Endothelial cell of umbilical vein (primary cell): ENCODE results near the gene GNMT. TPM values are rescaled to one million over a fixed set of nuclear protein-coding genes. Genes with fewer than 3 reads are reported as not detected.

Source experiments
- BruUV-seq: library from RNA; stranded (reverse); fragments of 400-500 nt; replicated peaks from 2 replicates; lab custom pipeline; 2021; lab: Mats Ljungman, UMichigan
- CTCF ChIA-PET: fragments of 300-600, 350-600 bp; sonication (Branson Sonifier 250); formaldehyde crosslinking; loops from one replicate; lab custom pipeline; 2021; ENCODE audit warnings: antibody characterized with exemption, inconsistent platforms; lab: Charles Lee
- POLR2A ChIA-PET: fragments of 300-600, 350-600 bp; sonication (Branson Sonifier 250); formaldehyde crosslinking; loops from one replicate; lab custom pipeline; 2021; ENCODE audit warnings: antibody characterized with exemption, inconsistent platforms; lab: Charles Lee
- DNase-seq: peaks from one replicate; pipeline ENCODE4 v3.0.0-alpha.2; 2011; ENCODE audit warnings: low read depth, low spot score
- FAIRE-seq: peaks from 2 replicates; lab custom pipeline; 2011; peaks lifted over from hg19 to GRCh38; lab: Jason Lieb, UNC
- H2AFZ ChIP-seq: 2 replicates; pipeline ENCODE4 v1.6.0; 2012; ENCODE audit warnings: low read depth, low read length, control low read depth, inconsistent platforms
- H3K27ac ChIP-seq: 2 replicates; pipeline ENCODE4 v1.5.1; 2011; ENCODE audit warnings: low read depth, mild to moderate bottlenecking, control low read depth, low read length, moderate library complexity; ENCODE audit not compliant: insufficient read depth
- H3K27me3 ChIP-seq, 2 experiments: 2 replicates each; pipeline versions ENCODE4 v1.6.0 to v1.6.1; 2011; ENCODE audit warnings: low read length in 2 of 2, mixed read lengths in 1 of 2; ENCODE audit not compliant: control insufficient read depth in 2 of 2, insufficient read depth in 2 of 2
- H3K36me3 ChIP-seq, 2 experiments: 2 replicates in 1 of 2; 3 replicates in 1 of 2; pipeline ENCODE4 v1.5.1; 2011; ENCODE audit warnings: low read length in 2 of 2, mild to moderate bottlenecking in 1 of 2, moderate library complexity in 1 of 2; ENCODE audit not compliant: control insufficient read depth in 2 of 2, insufficient read depth in 2 of 2; ENCODE audit errors: extremely low read depth in 1 of 2
- H3K4me1 ChIP-seq: 3 replicates; pipeline ENCODE4 v1.5.1; 2011; ENCODE audit warnings: mild to moderate bottlenecking, low read length; ENCODE audit not compliant: control insufficient read depth, insufficient read depth; ENCODE audit errors: extremely low read depth
- H3K4me2 ChIP-seq: 2 replicates; pipeline ENCODE4 v1.6.1; 2011; ENCODE audit warnings: low read length, control low read depth, mixed read lengths; ENCODE audit not compliant: insufficient read depth
- H3K4me3 ChIP-seq, 3 experiments: fragments of 200-600 bp in 1 of 3; sonication (generic), shearing (Covaris generic) in 1 of 3; replicated peaks in 1 of 3; 2 replicates each; pipeline ENCODE4 v1.5.1; 2011 to 2016; ENCODE audit warnings: control low read depth in 3 of 3, low read length in 3 of 3, mild to moderate bottlenecking in 2 of 3, inconsistent platforms in 1 of 3, low read depth in 1 of 3, moderate library complexity in 1 of 3; ENCODE audit not compliant: insufficient read depth in 1 of 3
- H3K79me2 ChIP-seq: 2 replicates; pipeline ENCODE4 v1.6.0; 2012; ENCODE audit warnings: low read length, inconsistent platforms; ENCODE audit not compliant: control insufficient read depth, insufficient read depth
- H3K9ac ChIP-seq: replicated peaks from 2 replicates; pipeline ENCODE3; 2011; ENCODE audit warnings: low read length, control low read depth; ENCODE audit not compliant: insufficient read depth; ENCODE audit errors: extremely low read depth
- H3K9me1 ChIP-seq: replicated peaks from 3 replicates; pipeline ENCODE4 v1.6.0; 2011; ENCODE audit warnings: mild to moderate bottlenecking, low read length; ENCODE audit not compliant: control insufficient read depth, insufficient read depth; ENCODE audit errors: extremely low read depth
- H3K9me3 ChIP-seq: replicated peaks from 2 replicates; pipeline ENCODE4 v1.5.1; 2012; ENCODE audit warnings: low read length, inconsistent platforms; ENCODE audit not compliant: control insufficient read depth, insufficient read depth
- H4K20me1 ChIP-seq: replicated peaks from 2 replicates; pipeline ENCODE3; 2011; ENCODE audit warnings: mild to moderate bottlenecking, low read length; ENCODE audit not compliant: control insufficient read depth, insufficient read depth; ENCODE audit errors: extremely low read depth
- EZH2 ChIP-seq: IDR thresholded peaks from 2 replicates; pipeline ENCODE4 v1.6.1; 2012; ENCODE audit warnings: borderline replicate concordance, low read depth, mild to moderate bottlenecking, moderate library complexity, low read length, inconsistent platforms; ENCODE audit not compliant: severe bottlenecking
- GATA2 ChIP-seq: IDR thresholded peaks from 2 replicates; pipeline ENCODE4 v1.7.0; 2011; ENCODE audit warnings: low read depth, mild to moderate bottlenecking, moderate library complexity, mixed read lengths, low read length; ENCODE audit not compliant: insufficient read length, insufficient read depth
- MYC ChIP-seq: IDR thresholded peaks from one replicate; pipeline ENCODE4 v1.6.1; 2011; ENCODE audit warnings: mild to moderate bottlenecking, low read depth, low read length
- POLR2A ChIP-seq: IDR thresholded peaks from 2 replicates; pipeline ENCODE4 v1.6.1; 2012; ENCODE audit warnings: low read depth, mild to moderate bottlenecking, control low read depth, low read length
- POLR2AphosphoS5 ChIP-seq: IDR thresholded peaks from 2 replicates; pipeline ENCODE4 v1.6.1; 2012; ENCODE audit warnings: low read depth, mild to moderate bottlenecking, control low read depth, low read length, moderate library complexity; ENCODE audit not compliant: insufficient read depth
- dilution Hi-C: fragments of 300-500 bp; cut with MboI; formaldehyde crosslinking; loops from one replicate; pipeline ENCODE4 v1.15.0; 2019; ENCODE audit warnings: low sequenced_read_pairs; ENCODE audit not compliant: extremely low pct_ligation_motif_present
- intact Hi-C: fragments of 100-400 bp; cut with micrococcal nuclease; formaldehyde crosslinking; loops from one replicate; pipeline ENCODE4 v1.10.0; 2022
- polyA plus RNA-seq, 4 experiments: library from polyadenylated mRNA; depleted of rRNA in 3 of 4; stranded (reverse) in 3 of 4; unstranded in 1 of 4; fragments of >200 nt; gene quantifications; 2 replicates each; pipeline versions ENCODE4 v1.2.1 to v1.2.3, GENCODE V29; 2011 to 2012; ENCODE audit warnings: missing spikeins in 1 of 4
- total RNA-seq: library from RNA; stranded (reverse); gene quantifications from 2 replicates; pipeline ENCODE4 v1.2.3, GENCODE V29; 2021
- TF ChIP-seq, protein P1 (sequence below), 2 donors: IDR thresholded peaks; 1 replicate in 1 of 2; 2 replicates in 1 of 2; pipeline ENCODE4 v1.5.1; 2011; ENCODE audit warnings: low read length in 2 of 2, mild to moderate bottlenecking in 2 of 2, moderate library complexity in 2 of 2, control low read depth in 1 of 2, inconsistent platforms in 1 of 2, low read depth in 1 of 2; ENCODE audit not compliant: insufficient read depth in 1 of 2; ENCODE audit errors: extremely low read depth in 1 of 2
- TF ChIP-seq, protein P2 (sequence below): IDR thresholded peaks from 2 replicates; pipeline ENCODE4 v1.6.1; 2011; ENCODE audit not compliant: insufficient read depth, insufficient read length

Gene GNMT
- total and polyA plus RNA-seq, 2 donors (not counting 3 experiments of a cell fraction or from before 2014, with no cell fraction given): 0.41 to 1.2 TPM

- Histone ChIP-seq H3K4me3 (no peak overlapping the region), H3K27me3 (no peaks in the 10 kb centered on the region), H3K9ac (no peak overlapping the region), H3K4me1 (peaks cover 9% of the 10 kb centered on the region), H3K79me2 (peaks cover 2% of the 10 kb centered on the region), H3K36me3 (peaks cover 5 to 38% of the 10 kb centered on the region in 2 experiments), H3K4me2 (no peak overlapping the region), H3K9me1 (no peaks in the 10 kb centered on the region), H4K20me1 (no peaks in the 10 kb centered on the region), H2AFZ (no peak overlapping the region), H3K9me3 (no peaks in the 10 kb centered on the region), H3K27ac (no peak overlapping the region)
- TF ChIP-seq POLR2AphosphoS5: no peak
- TF ChIP-seq, protein P1, sequence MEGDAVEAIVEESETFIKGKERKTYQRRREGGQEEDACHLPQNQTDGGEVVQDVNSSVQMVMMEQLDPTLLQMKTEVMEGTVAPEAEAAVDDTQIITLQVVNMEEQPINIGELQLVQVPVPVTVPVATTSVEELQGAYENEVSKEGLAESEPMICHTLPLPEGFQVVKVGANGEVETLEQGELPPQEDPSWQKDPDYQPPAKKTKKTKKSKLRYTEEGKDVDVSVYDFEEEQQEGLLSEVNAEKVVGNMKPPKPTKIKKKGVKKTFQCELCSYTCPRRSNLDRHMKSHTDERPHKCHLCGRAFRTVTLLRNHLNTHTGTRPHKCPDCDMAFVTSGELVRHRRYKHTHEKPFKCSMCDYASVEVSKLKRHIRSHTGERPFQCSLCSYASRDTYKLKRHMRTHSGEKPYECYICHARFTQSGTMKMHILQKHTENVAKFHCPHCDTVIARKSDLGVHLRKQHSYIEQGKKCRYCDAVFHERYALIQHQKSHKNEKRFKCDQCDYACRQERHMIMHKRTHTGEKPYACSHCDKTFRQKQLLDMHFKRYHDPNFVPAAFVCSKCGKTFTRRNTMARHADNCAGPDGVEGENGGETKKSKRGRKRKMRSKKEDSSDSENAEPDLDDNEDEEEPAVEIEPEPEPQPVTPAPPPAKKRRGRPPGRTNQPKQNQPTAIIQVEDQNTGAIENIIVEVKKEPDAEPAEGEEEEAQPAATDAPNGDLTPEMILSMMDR (IDR thresholded peaks at IDR 0.05; ENCODE audit: extremely low read depth in 1 of 2, insufficient read depth in 1 of 2, low read depth in 1 of 2, low read length in 2 of 2): no peak
- TF ChIP-seq, protein P2, sequence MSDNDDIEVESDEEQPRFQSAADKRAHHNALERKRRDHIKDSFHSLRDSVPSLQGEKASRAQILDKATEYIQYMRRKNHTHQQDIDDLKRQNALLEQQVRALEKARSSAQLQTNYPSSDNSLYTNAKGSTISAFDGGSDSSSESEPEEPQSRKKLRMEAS: no peak
- TF ChIP-seq EZH2: no peak
- TF ChIP-seq POLR2A: no peak
- TF ChIP-seq GATA2: no peak
- no peak for TF ChIP-seq MYC
- DNase-seq: no peak
- intact Hi-C loops: no loop called here
- FAIRE-seq: no peak
- no TSS peak for BruUV-seq
- POLR2A ChIA-PET: no interaction called here
- dilution Hi-C loops: no loop called here
- CTCF ChIA-PET: interaction anchor here (1.3 to 1.4 kb wide), 2 partner anchors 10 to 28 kb away, joined by 3 to 5 read pairs; partner anchors contain the start of gene CNPY3
Measured at GRCh38 chr6:42938987-42939809, 21.4 kb upstream of the GNMT start.
